DOHH2 (cell line): ENCODE measurements around the gene VIL1.

Experiments
- CTCF ChIP-seq: fragments of 200-600 bp; sonication (generic); IDR thresholded peaks from one replicate; pipeline ENCODE4 v1.5.1; 2014; ENCODE audit warnings: antibody characterized with exemption, mild to moderate bottlenecking, low read depth, low read length; ENCODE audit not compliant: poor library complexity, severe bottlenecking
- EZH2phosphoT487 ChIP-seq: fragments of 200-600 bp; sonication (generic); IDR thresholded peaks from 2 replicates; pipeline ENCODE4 v1.6.1; 2017; ENCODE audit warnings: borderline replicate concordance, mild to moderate bottlenecking, antibody characterized with exemption, low read length, moderate library complexity, mixed read lengths

GRCh38 chr2:218434456-218434855, 15.5 kb downstream of the VIL1 start:
- TF ChIP-seq CTCF: no peak
- TF ChIP-seq EZH2phosphoT487: no peak
